K562 (cell line): ENCODE data around the gene MOCS3. TPM values are rescaled to one million over a fixed set of nuclear protein-coding genes. Genes with fewer than 3 reads are reported as not detected.

Source experiments
- MYC ChIP-seq, 2 experiments: fragments of 250-450 bp in 1 of 2; sonication (Bioruptor Pico) in 1 of 2; IDR thresholded peaks; 2 replicates each; pipeline versions ENCODE4 v1.5.1 to v1.6.1; 2012 to 2021; ENCODE audit warnings: low read depth in 2 of 2, borderline replicate concordance in 1 of 2, improper control_type of control experiment in 1 of 2, low read length in 1 of 2, mild to moderate bottlenecking in 1 of 2, moderate library complexity in 1 of 2
- NEUROD1 ChIP-seq: fragments of 150-350 bp; IDR thresholded peaks from 2 replicates; pipeline ENCODE4 v1.6.1; 2014; ENCODE audit warnings: borderline replicate concordance, low read length, low read depth; ENCODE audit not compliant: partially characterized antibody
- PHB ChIP-seq: fragments of 250-450 bp; sonication (Bioruptor Pico); IDR thresholded peaks from 2 replicates; pipeline ENCODE4 v1.5.0; 2021
- XRCC3 ChIP-seq: fragments of 450-650 bp; IDR thresholded peaks from 2 replicates; pipeline ENCODE4 v1.6.1; 2017; ENCODE audit warnings: mild to moderate bottlenecking, moderate library complexity
- ZNF407 ChIP-seq: fragments of 450-650 bp; IDR thresholded peaks from 2 replicates; pipeline ENCODE4 v1.6.1; 2016; ENCODE audit warnings: low read depth
- polyA plus RNA-seq, 8 experiments: library from polyadenylated mRNA; depleted of rRNA in 4 of 8; stranded (reverse) in 5 of 8; unstranded in 3 of 8; fragments of >200 nt; fragmentation: Nextera tagmentation in 2 of 8; fragmentation: Illumina TruSeq in 1 of 8; extraction: Ambion mirVana in 2 of 8; extraction: Trizol in 1 of 8; gene quantifications; 2 replicates each; pipeline versions ENCODE4 v1.2.1 to v1.2.3, GENCODE V29; 2011 to 2014; ENCODE audit warnings: inconsistent platforms in 1 of 8, missing spikeins in 1 of 8
- total RNA-seq, 7 experiments: library from RNA; depleted of rRNA in 6 of 7; stranded (reverse); fragments of >200 nt in 6 of 7; fragmentation: Illumina TruSeq in 2 of 7; extraction: Trizol in 2 of 7; gene quantifications; 2 replicates each; pipeline versions ENCODE4 v1.2.1 to v1.2.3, GENCODE V29; 2011 to 2021; ENCODE audit warnings: low replicate concordance in 1 of 7

MOCS3 gene
- total and polyA plus RNA-seq, 9 of the 15 experiments (the other 6 are each of a cell fraction or from before 2014, with no cell fraction given), result 0.70 to 6.2 (median 2.9) TPM

GRCh38 chr20:50957798-50958614 is 612 bp upstream of the MOCS3 start, which contains the start of gene DPM1 (continued):
- peak; percentile 62 for TF ChIP-seq NEUROD1
- TF ChIP-seq XRCC3, result no peak
- TF ChIP-seq PHB, result no peak
- no peak for TF ChIP-seq ZNF407
- no peak for TF ChIP-seq MYC (IDR thresholded peaks at IDR 0.05; ENCODE audit: low read depth, low read length)
- TF ChIP-seq MYC (CRISPR knock-in tag; IDR thresholded peaks at IDR 0.05; ENCODE audit: borderline replicate concordance, low read depth), result no peak
